GM12875 (cell line): Measurements from ENCODE around the gene INAFM2.

Experiments
- H3K4me3 ChIP-seq: one replicate; pipeline ENCODE4 v1.5.1; 2011; ENCODE audit warnings: low read depth, low read length, control low read depth
- TF ChIP-seq, protein P1 (sequence below): IDR thresholded peaks from 2 replicates; pipeline ENCODE4 v1.5.1; 2011; ENCODE audit warnings: low read depth, mild to moderate bottlenecking, control low read depth, inconsistent platforms, low read length, moderate library complexity, borderline replicate concordance; ENCODE audit not compliant: insufficient read depth

The INAFM2 gene

DNA sequence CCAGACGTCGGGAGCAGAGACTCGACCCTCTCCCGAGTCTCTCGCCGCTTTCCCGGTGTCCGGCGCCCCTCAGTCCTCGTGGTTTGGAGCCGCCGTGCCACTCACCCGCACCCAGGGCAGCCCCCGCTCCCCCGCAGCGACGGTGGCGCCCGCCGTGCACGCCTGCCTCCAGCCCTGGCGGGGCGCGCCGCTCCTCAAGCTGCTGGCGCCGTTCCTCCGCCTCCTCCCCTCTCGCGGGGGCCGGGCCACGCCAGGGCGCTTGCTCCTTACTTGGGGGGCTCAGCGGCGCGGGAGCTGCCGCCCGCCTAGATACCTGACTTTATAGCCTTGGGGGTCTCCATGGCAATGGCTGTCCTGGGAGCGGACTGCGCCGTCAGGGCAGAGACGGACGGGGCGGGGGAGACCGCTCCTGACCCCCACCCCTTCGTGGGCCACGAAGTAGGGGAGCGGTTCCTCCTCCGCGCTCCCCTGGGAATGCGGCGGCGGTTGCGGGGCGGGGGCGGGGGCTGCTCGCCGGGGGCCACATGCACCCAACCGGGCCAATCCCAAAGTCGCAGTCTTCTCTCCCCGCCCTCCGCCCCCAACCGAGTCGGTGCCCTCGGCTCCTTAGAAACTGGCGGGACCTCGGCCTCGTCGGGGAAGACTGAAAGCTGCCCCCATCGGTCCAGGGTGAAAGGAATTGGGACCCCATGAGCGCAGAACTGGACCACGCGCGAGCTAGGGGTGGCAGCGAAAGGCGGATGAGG lies 40.5 kb upstream of the INAFM2 start, which contains the start of gene ANKRD63:
TSS of gene ANKRD63 (minus strand) at position 196 of the 746 bp plus-strand sequence. CDS start 478 bp downstream, outside the sequence.
- H3K4me3 ChIP-seq: peak within 1 kb of the TSS; percentile 57
- TF ChIP-seq, protein P1, sequence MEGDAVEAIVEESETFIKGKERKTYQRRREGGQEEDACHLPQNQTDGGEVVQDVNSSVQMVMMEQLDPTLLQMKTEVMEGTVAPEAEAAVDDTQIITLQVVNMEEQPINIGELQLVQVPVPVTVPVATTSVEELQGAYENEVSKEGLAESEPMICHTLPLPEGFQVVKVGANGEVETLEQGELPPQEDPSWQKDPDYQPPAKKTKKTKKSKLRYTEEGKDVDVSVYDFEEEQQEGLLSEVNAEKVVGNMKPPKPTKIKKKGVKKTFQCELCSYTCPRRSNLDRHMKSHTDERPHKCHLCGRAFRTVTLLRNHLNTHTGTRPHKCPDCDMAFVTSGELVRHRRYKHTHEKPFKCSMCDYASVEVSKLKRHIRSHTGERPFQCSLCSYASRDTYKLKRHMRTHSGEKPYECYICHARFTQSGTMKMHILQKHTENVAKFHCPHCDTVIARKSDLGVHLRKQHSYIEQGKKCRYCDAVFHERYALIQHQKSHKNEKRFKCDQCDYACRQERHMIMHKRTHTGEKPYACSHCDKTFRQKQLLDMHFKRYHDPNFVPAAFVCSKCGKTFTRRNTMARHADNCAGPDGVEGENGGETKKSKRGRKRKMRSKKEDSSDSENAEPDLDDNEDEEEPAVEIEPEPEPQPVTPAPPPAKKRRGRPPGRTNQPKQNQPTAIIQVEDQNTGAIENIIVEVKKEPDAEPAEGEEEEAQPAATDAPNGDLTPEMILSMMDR: no peak

DNA sequence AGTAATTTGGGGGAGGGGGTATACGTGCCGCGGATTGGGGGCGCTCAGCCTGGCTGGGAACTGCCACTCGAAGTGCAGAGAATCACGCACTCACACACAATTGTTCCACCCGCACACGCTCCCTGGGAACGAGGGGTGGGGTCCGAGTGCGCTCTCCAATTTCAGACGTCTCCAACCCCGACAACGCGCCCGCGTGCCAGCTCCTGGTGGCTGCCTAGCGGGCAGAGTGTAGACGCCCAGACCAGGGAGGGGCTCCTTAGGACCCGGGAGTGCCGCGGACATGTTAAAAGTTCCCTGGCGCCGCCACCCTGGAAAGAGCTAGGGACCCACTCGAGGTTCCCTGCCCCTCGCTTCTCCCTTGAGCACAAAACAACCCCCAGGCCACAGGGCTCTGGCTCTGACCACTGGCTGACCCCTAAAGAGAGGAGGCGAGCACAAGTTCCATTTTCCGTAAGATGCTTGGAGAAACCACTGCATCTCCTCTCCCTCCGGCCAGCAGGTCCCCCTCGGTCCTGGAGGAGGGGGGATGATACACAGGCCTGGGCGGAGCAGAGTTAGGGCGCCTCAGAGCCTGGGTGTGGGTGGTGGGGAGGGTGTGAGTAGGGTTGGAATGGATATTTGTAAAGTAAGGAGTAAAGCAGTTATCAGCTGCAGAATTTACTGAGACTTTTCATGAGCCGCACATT lies 39.7 kb upstream of the INAFM2 start:
- TF ChIP-seq, protein P1: no peak
- H3K4me3 ChIP-seq: no peak overlapping the region

DNA sequence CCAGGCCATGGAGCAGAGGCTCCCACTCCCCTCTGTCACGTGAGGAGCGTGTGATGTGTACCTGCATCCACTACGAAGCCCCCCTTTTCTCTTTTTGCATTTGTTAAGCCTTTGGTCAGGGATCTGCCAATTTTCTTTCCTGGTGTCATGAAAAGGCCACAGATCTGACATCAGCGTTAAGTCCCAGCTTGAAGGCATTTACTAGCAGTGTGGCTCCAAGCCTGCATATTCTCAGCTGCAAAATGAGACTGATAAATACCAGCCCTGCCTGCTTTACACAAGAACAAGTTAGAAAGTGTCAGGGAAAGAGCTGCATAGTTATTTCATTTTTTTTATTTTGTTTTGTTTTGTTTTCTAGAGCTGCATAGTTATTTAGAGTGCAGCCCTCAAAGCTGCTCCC lies 38.3 kb upstream of the INAFM2 start:
- H3K4me3 ChIP-seq: no peak overlapping the region
- TF ChIP-seq, protein P1: no peak

DNA sequence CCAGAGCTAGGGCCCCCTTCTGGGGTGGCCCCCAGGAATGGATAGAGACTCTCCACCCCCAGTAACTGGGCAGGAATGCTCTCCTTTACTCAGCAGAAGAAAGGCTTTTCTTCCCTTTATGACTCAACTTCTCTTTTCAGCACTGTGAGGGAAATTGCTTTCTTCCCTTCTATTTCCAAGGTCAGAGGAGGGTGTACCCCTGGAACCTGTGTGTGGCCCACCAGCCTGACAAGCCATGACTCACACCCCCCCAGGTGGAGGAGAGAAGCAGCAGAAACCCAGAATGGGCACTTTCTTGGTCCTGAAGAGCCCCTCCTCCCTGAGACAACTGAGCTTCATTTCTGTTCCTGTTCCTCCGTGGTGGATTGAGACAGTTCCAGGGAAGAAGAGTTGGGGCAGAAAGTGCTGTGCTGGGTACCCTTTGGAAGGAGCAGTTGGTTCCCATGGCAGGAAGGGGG lies 37.9 kb upstream of the INAFM2 start:
- no peak overlapping the region for H3K4me3 ChIP-seq

DNA sequence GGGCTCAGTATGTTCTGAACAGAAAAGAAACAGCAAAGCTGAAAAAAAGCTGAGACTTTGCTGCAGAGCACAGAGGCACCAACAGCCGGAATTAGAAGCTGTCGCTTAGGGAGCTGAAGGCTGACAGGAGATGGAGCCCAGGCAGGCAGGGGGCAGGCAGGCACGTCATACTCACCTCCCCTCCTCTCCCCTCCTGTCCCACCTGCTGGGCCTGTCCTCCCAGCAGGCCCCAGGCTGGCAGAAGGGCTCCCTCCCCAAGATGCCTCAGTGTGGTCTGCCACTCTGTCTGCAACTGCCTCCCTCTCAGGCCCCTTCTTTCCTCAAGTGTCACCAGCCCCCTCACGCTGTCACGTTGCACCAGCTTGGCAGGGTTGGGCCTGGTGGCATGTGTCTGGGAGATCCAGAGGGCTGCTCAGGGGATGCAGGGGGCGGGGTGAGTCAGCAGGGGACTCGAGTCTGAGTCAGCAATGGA lies 37.4 kb upstream of the INAFM2 start:
- H3K4me3 ChIP-seq: no peak overlapping the region
- TF ChIP-seq, protein P1: no peak

More for the DNA sequence above, 37.9 kb upstream of the INAFM2 start:
- TF ChIP-seq, protein P1: no peak

DNA sequence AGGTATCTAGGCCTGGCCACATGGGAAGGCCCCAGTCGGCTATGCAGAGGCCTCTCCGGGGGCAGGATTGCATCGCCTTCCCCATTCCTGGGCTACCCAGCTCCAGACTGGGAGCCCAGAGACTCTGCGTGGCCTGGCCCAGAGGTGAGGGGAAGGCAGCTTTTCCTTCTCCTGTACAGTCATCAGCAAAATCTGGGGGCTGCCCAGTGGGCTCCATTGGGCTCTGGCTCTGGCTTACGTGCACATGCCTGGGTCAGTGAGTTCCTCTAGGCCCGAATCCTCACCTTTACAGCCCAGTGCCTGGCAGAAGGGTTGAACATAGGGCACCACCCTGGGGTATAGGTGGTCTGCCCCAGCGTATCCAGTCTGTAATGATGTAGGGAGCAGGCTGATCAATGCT lies 36.7 kb upstream of the INAFM2 start:
- TF ChIP-seq, protein P1: no peak
- H3K4me3 ChIP-seq: no peak overlapping the region

DNA sequence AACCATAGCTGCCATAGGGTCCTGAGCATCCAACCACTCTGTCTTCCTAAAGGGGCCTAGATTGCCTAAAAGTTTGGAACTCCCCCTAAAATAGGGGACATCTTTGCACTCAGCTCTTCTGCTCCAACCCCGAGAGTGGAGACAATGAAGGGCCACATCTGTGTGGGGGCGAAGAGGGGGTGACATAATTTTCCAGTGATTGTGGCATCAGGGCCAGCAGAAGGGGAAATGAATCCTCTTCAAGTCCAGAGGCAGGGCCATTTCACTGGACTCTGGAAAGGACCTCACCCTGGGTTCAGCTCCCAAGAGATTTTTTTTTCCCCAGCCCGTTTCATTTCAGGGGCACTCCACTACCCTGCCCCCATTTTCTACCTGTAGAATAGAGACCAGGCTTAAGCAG lies 36.0 kb upstream of the INAFM2 start:
- H3K4me3 ChIP-seq: no peak overlapping the region
- TF ChIP-seq, protein P1: no peak
